Measurements from ENCODE around the gene RRAGC. TPM values are rescaled to one million over a fixed set of nuclear protein-coding genes. Genes with fewer than 3 reads are reported as not detected.
"Not testable (repeated sequence)": the region's sequence is repeated elsewhere in the genome, so short reads cannot be mapped to it uniquely, and the experiment has no call there.

The RRAGC gene
- total RNA-seq, 1 donor from 2014 or later: 15.9 TPM

DNA sequence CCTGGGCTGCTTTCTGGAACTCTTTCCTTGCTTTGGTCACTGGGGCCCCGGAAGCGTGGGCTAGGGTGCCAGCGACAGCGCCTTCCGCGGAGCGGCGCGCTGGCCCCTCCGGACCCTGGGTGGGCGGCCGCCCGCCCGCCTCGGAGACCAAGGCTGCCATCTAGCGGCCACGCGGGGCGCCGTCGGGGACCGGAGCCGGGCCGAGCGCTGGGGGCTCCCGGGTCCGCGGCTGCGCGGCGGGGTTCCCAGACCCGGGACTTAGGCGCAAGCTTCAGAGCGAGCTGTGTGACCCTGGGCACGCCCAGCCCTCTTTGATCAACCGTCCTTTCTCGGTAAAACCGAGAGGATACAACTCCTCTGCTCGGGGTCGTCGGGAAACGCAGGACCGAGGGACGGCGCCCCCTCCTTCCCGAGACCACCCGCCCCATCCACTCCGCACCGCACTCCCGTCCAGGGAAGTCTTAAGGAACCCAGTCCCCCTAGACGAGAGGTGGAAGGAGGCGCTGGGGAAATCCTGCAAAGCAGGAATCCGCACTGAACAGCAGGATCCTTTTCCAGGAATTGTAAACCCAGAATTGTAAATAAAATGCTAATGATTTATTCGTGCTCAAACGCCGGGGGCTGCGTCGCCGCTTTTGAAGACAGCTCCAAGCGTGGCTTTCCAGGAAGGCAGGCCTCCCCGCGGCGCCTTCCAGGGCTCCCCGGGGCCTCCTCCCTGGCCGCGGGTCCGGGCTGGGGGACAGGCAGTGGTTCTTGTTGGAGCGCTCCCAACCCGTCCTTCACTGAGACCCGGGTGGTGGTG, 41.2 kb downstream of the RRAGC start:
- intact Hi-C loops (cut with micrococcal nuclease): no loop called here

DNA sequence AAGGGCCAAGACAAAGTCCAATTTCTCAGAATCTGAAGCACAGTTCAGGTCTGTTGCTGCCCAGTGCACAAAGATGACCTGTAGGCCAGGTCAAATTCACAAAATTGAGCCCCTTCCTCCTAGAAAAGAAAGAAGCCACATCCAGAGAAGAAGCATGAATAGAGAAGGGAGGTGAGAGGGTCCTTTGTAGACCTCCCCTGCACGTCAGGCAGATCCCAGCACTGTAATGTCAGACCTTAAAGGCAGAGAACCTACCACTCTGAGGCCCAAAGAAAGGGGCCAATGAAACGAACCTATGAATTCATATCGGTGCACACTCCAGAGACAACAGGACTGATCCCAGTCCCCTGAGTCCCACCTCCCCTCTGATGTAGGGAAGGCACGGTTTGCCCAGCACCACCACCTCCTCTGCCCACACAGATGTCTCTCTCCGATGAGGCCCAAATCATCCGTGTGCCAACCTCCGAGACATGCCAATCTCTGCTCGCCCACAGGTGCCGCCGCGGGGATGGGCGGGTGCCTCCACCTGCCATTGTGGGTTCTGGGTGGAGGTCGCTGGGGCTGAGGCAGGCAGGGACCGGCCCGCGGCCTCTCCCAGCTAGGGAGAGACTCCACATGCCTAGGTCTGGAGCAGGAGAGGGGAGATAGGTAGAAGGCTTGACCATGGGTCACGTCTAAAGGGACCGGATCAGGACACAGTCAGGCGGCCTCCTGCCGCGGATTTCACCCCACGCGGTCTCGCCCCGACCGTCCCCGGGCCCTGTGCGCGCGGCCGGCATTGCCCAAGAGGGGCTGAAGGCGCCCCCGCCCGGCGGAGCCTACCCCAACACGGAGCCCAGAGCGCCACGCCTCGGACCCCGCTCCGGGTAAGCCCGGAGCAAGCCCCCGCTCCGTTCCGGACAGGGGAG, 42.1 kb downstream of the RRAGC start:
- intact Hi-C loops (cut with micrococcal nuclease): no loop called here

DNA sequence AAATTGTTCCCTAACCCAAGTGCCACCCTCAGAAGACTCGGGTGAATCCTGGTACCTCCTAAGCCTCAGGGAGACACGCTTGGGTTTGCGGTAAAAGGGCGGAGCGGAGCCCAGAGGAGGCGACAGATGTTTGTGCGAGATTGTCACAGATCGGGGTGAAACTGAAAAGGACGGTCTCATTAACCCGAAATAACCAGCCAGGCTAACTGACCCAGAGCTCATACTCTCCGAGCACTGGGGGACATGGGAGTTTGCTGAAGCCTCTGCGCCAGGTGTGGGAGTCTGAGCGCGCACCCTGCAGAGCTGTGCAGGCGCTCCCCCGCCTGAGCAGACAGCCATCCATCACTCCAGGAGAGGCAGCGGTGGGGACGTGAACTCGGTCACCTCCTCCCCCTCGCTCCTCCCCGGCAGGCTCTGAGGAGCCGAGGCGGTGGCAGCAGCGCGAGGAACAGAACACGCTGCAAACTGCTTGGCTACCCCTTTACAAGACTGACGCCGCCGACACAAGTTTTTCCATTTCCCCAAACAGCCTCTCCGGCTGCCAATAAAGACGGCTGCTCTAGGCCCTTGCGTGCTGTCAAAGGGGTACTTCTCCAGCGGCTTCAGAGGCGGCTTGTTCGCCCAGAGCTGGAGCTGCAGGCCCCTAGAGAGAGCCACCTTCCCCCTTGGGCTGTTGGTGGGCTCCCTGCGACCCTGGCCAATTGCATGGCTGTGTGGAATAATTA, 43.5 kb downstream of the RRAGC start:
- intact Hi-C loops (cut with micrococcal nuclease): no loop called here

- intact Hi-C loops (cut with micrococcal nuclease): no loop called here
Observed at GRCh38 chr1:38814984-38815464, 44.5 kb downstream of the RRAGC start.

DNA sequence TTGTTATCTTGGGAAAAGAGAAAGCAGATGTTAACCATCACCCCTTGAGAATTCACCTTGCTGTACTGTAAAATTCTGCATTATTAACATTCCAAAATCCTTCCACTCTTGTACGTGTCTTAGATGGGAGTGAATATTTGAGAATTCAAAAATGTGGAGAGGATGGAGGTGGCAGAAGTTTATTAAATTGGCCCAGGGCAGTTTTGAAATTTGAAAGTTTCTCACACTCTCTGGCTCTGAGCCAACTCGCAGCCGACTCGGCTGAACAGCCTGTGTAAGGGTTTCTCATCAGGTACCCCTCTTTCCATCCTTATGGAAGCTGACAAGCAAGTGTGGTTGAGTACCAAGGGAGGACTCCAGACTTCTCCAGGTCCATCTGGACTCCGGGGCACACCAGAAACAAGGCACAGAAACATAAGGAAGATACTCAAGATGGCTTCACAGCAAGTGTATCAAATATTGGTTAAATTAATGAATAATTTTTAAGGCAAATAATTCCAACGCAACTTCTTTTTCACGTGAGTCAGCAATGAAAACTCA, 45.1 kb downstream of the RRAGC start:
- intact Hi-C loops (cut with micrococcal nuclease): no loop called here

- intact Hi-C loops (cut with micrococcal nuclease): no loop called here
Observed at GRCh38 chr1:38812981-38813380, 46.6 kb downstream of the RRAGC start.

- intact Hi-C loops (cut with micrococcal nuclease): not testable (repeated sequence)
Observed at GRCh38 chr1:38811466-38811865, 48.1 kb downstream of the RRAGC start.

- intact Hi-C loops (cut with micrococcal nuclease): no loop called here
Observed at GRCh38 chr1:38806090-38806489, 53.5 kb downstream of the RRAGC start.

DNA sequence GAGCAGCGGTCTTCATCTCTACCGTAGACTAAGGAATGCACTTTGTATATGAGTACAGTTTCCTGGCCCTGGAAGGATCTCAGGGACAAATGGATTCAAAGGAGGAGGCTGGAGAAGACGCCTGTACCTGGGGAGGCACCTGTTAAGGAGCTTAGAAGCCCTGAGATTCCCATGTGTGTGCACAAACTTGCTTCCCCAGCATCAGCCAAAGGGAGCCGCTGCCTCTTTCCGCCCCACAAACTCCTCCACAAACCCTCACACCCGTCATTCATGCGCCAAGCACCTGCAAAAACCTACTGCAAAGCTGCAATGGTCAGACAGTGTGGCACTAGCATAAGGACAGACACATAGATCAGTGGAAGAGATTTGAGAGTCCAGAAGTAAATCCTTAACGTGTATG, 54.5 kb downstream of the RRAGC start:
- intact Hi-C loops (cut with micrococcal nuclease): no loop called here

- intact Hi-C loops (cut with micrococcal nuclease): no loop called here
Observed at GRCh38 chr1:38804062-38804886, 55.3 kb downstream of the RRAGC start.

GRCh38 chr1:38803647-38804046, 55.9 kb downstream of the RRAGC start:
- intact Hi-C loops (cut with micrococcal nuclease): no loop called here

GRCh38 chr1:38800720-38801671, 58.6 kb downstream of the RRAGC start:
- intact Hi-C loops (cut with micrococcal nuclease): no loop called here

- intact Hi-C loops (cut with micrococcal nuclease): no loop called here
Observed at GRCh38 chr1:38793299-38793698, 66.3 kb downstream of the RRAGC start.

DNA sequence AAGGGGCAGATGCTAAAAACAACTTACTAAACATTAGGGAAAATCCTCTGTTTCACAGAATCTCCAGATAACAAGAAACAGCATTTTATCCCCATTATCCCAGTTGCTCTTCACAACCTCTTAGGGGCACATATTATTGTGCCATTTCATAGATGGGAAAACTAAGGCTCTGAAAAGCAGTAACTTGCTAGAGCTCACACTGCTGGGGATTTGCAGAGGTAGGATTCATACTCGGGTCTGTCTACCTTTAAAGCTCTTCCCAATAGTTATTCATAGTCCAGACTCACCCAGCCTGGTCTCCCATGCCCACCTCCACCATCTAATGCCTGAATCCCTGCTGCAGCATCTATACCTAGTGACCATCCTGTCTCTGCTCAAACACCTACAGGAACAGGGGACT, 67.7 kb downstream of the RRAGC start:
- intact Hi-C loops (cut with micrococcal nuclease): no loop called here

- intact Hi-C loops (cut with micrococcal nuclease): no loop called here
Observed at GRCh38 chr1:38791164-38791515, 68.4 kb downstream of the RRAGC start.

DNA sequence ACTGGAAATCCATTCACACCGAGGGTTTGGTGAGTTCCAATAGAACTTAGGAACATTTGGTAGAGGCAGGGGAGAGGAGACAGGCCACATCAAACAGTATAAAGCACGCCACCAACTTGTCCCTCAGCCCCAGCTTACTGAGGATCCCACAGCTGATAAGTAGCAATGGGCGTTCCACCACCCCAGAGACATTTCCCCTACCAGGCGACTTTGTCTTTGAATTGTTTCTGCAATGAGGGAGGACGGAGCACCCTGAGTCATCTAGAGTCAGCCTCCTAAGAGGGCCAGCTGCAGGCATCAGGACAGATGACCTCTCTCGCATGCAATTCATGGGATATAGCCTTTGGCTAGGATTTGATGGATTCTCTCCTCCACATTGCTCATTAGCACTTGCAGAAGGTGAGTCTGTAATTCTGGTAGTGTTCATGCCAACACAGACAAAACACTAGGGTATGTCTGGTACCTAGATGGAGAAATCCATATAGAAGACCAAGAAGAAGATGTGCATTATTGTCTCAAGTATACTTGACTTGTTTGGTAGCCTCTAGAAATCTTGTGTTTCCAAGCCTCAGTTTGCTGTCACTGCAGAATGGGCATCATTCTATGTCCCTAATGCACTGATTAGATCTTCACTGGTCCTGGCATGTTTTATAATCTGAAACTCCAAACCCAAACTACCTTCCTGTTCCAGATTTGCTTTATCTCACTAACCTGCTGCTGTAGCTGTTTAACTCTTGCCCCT, 69.0 kb downstream of the RRAGC start:
- intact Hi-C loops (cut with micrococcal nuclease): no loop called here

- intact Hi-C loops (cut with micrococcal nuclease): no loop called here
Observed at GRCh38 chr1:38789498-38790169, 69.9 kb downstream of the RRAGC start.
